RKO (cell line): ENCODE measurements around the gene MFSD6.

Source experiments
- DNase-seq: peaks from one replicate; pipeline ENCODE4 v3.0.0-alpha.2; 2016; ENCODE audit warnings: low spot score

Gene MFSD6

GRCh38 chr2:190532581-190532980 is 124.4 kb downstream of the MFSD6 start:
- DNase-seq: no peak

- no peak for DNase-seq
These were observed 125.2 kb downstream of the MFSD6 start for GRCh38 chr2:190533175-190533967.

GRCh38 chr2:190533968-190534309 is 125.8 kb downstream of the MFSD6 start:
- no peak for DNase-seq

GRCh38 chr2:190534310-190535120 is 126.4 kb downstream of the MFSD6 start, which contains the start of gene NEMP2:
Gene NEMP2, minus strand, starts transcription at chr2:190534722. Its CDS starts 67 bp downstream, at chr2:190534655.
- DNase-seq: no peak

- no peak for DNase-seq
These were observed 126.9 kb downstream of the MFSD6 start for GRCh38 chr2:190535121-190535439.

- no peak for DNase-seq
These were observed 127.4 kb downstream of the MFSD6 start for GRCh38 chr2:190535586-190535985.

GRCh38 chr2:190537765-190538164 is 129.6 kb downstream of the MFSD6 start:
- DNase-seq: peak; percentile 32

- DNase-seq: no peak
These were observed 130.0 kb downstream of the MFSD6 start for GRCh38 chr2:190538201-190538600.

- no peak for DNase-seq
These were observed 131.9 kb downstream of the MFSD6 start for GRCh38 chr2:190540048-190540447.

GRCh38 chr2:190545093-190545492 is 136.9 kb downstream of the MFSD6 start:
- no peak for DNase-seq

GRCh38 chr2:190545555-190546385 is 137.6 kb downstream of the MFSD6 start:
- no peak for DNase-seq

GRCh38 chr2:190546734-190547133 is 138.6 kb downstream of the MFSD6 start:
- DNase-seq: no peak

- DNase-seq: no peak
These were observed 139.7 kb downstream of the MFSD6 start for GRCh38 chr2:190547886-190548285.

- DNase-seq: no peak
These were observed 142.0 kb downstream of the MFSD6 start for GRCh38 chr2:190550137-190550536.
